WTC11 (cell line): ENCODE measurements around the gene ZBTB44. TPM values are rescaled to one million over a fixed set of nuclear protein-coding genes. Genes with fewer than 3 reads are reported as not detected.
A peak's percentile ranks its signal among the peaks of the same experiment; 100 is the strongest.

Experiments
- ATAC-seq: fragments of 200-7000 bp; cut with Tn5 transposase; 2 replicates; pipeline ENCODE4 v1.10.0; 2021; ENCODE audit warnings: mild to moderate bottlenecking, moderate library complexity
- CTCF ChIA-PET: fragments of 300-600 bp; sonication (Branson Sonifier 250); formaldehyde crosslinking; loops from one replicate; lab custom pipeline; 2021; ENCODE audit warnings: antibody characterized with exemption; lab: Charles Lee
- POLR2A ChIA-PET: fragments of 350-600 bp; sonication (Branson Sonifier 250); formaldehyde crosslinking; loops from one replicate; lab custom pipeline; 2021; ENCODE audit warnings: antibody characterized with exemption; lab: Charles Lee
- DNase-seq: peaks from one replicate; pipeline ENCODE4 v3.0.0; 2021; ENCODE audit warnings: low spot score
- H3K27ac Mint-ChIP-seq: 2 replicates; pipeline ENCODE4 v1.8.0; 2021; ENCODE audit warnings: mixed read lengths
- H3K27me3 Mint-ChIP-seq: 2 replicates; pipeline ENCODE4 v1.8.0; 2021; ENCODE audit warnings: low read depth, mild to moderate bottlenecking, moderate library complexity, mixed read lengths
- H3K36me3 Mint-ChIP-seq: 2 replicates; pipeline ENCODE4 v1.8.0; 2021; ENCODE audit warnings: mixed read lengths
- H3K4me1 Mint-ChIP-seq: 2 replicates; pipeline ENCODE4 v1.8.0; 2022; ENCODE audit warnings: mixed read lengths
- H3K4me3 Mint-ChIP-seq: 2 replicates; pipeline ENCODE4 v1.8.0; 2021; ENCODE audit warnings: mild to moderate bottlenecking, moderate library complexity, mixed read lengths
- H3K9me3 Mint-ChIP-seq: 2 replicates; pipeline ENCODE4 v1.8.0; 2021; ENCODE audit warnings: mixed read lengths
- ATF6 ChIP-seq: sonication (generic); formaldehyde crosslinking; IDR thresholded peaks from 2 replicates; pipeline ENCODE4 v1.8.1; 2023; ENCODE audit warnings: mild to moderate bottlenecking, missing genetic modification reagents
- CBFB ChIP-seq: sonication (generic); formaldehyde crosslinking; IDR thresholded peaks from 2 replicates; pipeline ENCODE4 v1.8.1; 2022; ENCODE audit warnings: mild to moderate bottlenecking, low read depth, missing genetic modification reagents
- CDX4 ChIP-seq: fragments of 250-450 bp; sonication (Bioruptor Pico); IDR thresholded peaks from 2 replicates; pipeline ENCODE4 v1.9.0; 2021; ENCODE audit warnings: moderate library complexity, mild to moderate bottlenecking, inconsistent platforms, borderline replicate concordance
- E2F4 ChIP-seq: sonication (generic); formaldehyde crosslinking; IDR thresholded peaks from 2 replicates; pipeline ENCODE4 v1.8.1; 2022; ENCODE audit warnings: low read depth, mild to moderate bottlenecking, moderate library complexity, missing genetic modification reagents, borderline replicate concordance
- ESRRA ChIP-seq: sonication (generic); formaldehyde crosslinking; IDR thresholded peaks from 2 replicates; pipeline ENCODE4 v1.8.1; 2022; ENCODE audit warnings: mild to moderate bottlenecking, missing genetic modification reagents, borderline replicate concordance
- FOXP1 ChIP-seq: sonication (generic); formaldehyde crosslinking; IDR thresholded peaks from 2 replicates; pipeline ENCODE4 v1.8.0; 2022; ENCODE audit warnings: missing genetic modification reagents, mild to moderate bottlenecking, moderate library complexity, borderline replicate concordance
- GRHL2 ChIP-seq: fragments of 250-450 bp; sonication (Bioruptor Pico); IDR thresholded peaks from 2 replicates; pipeline ENCODE4 v1.8.0; 2022; ENCODE audit warnings: mild to moderate bottlenecking, moderate library complexity; ENCODE audit not compliant: insufficient replicate concordance, severe bottlenecking
- GTF2I ChIP-seq: fragments of 250-450 bp; sonication (Bioruptor Pico); conservative IDR thresholded peaks from 2 replicates; pipeline ENCODE4 v1.4.0; 2021; ENCODE audit warnings: mild to moderate bottlenecking
- HMGA2 ChIP-seq: fragments of 250-450 bp; sonication (Bioruptor Pico); IDR thresholded peaks from 2 replicates; pipeline ENCODE4 v1.4.0; 2021; ENCODE audit warnings: mild to moderate bottlenecking, moderate library complexity
- NR2C2 ChIP-seq: sonication (generic); formaldehyde crosslinking; IDR thresholded peaks from 2 replicates; pipeline ENCODE4 v1.8.0; 2022; ENCODE audit warnings: mild to moderate bottlenecking, missing genetic modification reagents
- PRRX2 ChIP-seq: fragments of 250-450 bp; sonication (Bioruptor Pico); IDR thresholded peaks from 2 replicates; pipeline ENCODE4 v1.8.0; 2021; ENCODE audit warnings: mild to moderate bottlenecking
- SMAD3 ChIP-seq: sonication (generic); formaldehyde crosslinking; IDR thresholded peaks from 2 replicates; pipeline ENCODE4 v1.8.0; 2022; ENCODE audit warnings: missing genetic modification reagents, mild to moderate bottlenecking, borderline replicate concordance
- SOX15 ChIP-seq: fragments of 250-450 bp; sonication (Bioruptor Pico); IDR thresholded peaks from 2 replicates; pipeline ENCODE4 v1.9.0; 2021; ENCODE audit warnings: mild to moderate bottlenecking
- STAT6 ChIP-seq: sonication (generic); formaldehyde crosslinking; conservative IDR thresholded peaks from 2 replicates; pipeline ENCODE4 v1.8.1; 2023; ENCODE audit warnings: mild to moderate bottlenecking, low read depth, missing genetic modification reagents, moderate library complexity
- ZBTB21 ChIP-seq: sonication (generic); formaldehyde crosslinking; IDR thresholded peaks from 2 replicates; pipeline ENCODE4 v1.8.1; 2023; ENCODE audit warnings: mild to moderate bottlenecking, missing genetic modification reagents, borderline replicate concordance
- ZMAT4 ChIP-seq: fragments of 250-450 bp; sonication (Bioruptor Pico); IDR thresholded peaks from 2 replicates; pipeline ENCODE4 v1.9.0; 2021; ENCODE audit warnings: mild to moderate bottlenecking
- ZNF121 ChIP-seq: sonication (generic); formaldehyde crosslinking; IDR thresholded peaks from 2 replicates; pipeline ENCODE4 v1.8.0; 2023; ENCODE audit warnings: missing genetic modification reagents
- ZNF317 ChIP-seq: sonication (generic); formaldehyde crosslinking; IDR thresholded peaks from 2 replicates; pipeline ENCODE4 v1.8.1; 2023; ENCODE audit warnings: low read depth, mild to moderate bottlenecking, moderate library complexity, missing genetic modification reagents, borderline replicate concordance
- ZNF396 ChIP-seq: fragments of 250-450 bp; sonication (Bioruptor Pico); IDR thresholded peaks from 2 replicates; pipeline ENCODE4 v1.8.0; 2021; ENCODE audit warnings: mild to moderate bottlenecking, moderate library complexity, borderline replicate concordance
- ZNF416 ChIP-seq: fragments of 250-450 bp; sonication (Bioruptor Pico); IDR thresholded peaks from 2 replicates; pipeline ENCODE4 v1.9.0; 2021; ENCODE audit warnings: mild to moderate bottlenecking, inconsistent platforms
- total RNA-seq: library from RNA; stranded (reverse); gene quantifications from 3 replicates; pipeline ENCODE4 v1.2.3, GENCODE V29; 2021

The ZBTB44 gene
- total RNA-seq, 1 experiment from 2014 or later, result 107 TPM

- TF ChIP-seq STAT6 (CRISPR knock-in tag), result no peak
- TF ChIP-seq ESRRA (CRISPR knock-in tag), result no peak
- TF ChIP-seq ZNF121 (CRISPR knock-in tag), result no peak
- no peak for TF ChIP-seq CBFB (CRISPR knock-in tag)
Measured at GRCh38 chr11:130220311-130221035, 94.2 kb downstream of the ZBTB44 start (continued).

- 0 out of 2 replicates have a peak overlapping the region, but pooled peaks have one; percentile 12 for H3K27ac Mint-ChIP-seq
- POLR2A ChIA-PET, result interaction anchor here (0.6 kb wide), 1 partner anchor 640 kb away, joined by 3 read pairs; no protein-coding TSS in a partner anchor
- TF ChIP-seq ZBTB21 (CRISPR knock-in tag) (no peak), ZNF396 (CRISPR knock-in tag) (no peak), GRHL2 (CRISPR knock-in tag) (no peak), ATF6 (CRISPR knock-in tag) (no peak), E2F4 (CRISPR knock-in tag) (no peak), SMAD3 (CRISPR knock-in tag) (no peak), HMGA2 (CRISPR knock-in tag) (no peak), PRRX2 (CRISPR knock-in tag) (no peak), NR2C2 (no peak), FOXP1 (CRISPR knock-in tag) (no peak), CDX4 (CRISPR knock-in tag) (no peak), GTF2I (no peak), ZNF317 (CRISPR knock-in tag) (no peak), SOX15 (CRISPR knock-in tag) (no peak), ZNF121 (CRISPR knock-in tag) (no peak), ZNF416 (CRISPR knock-in tag) (no peak), ZMAT4 (no peak)
- TF ChIP-seq, all 79 proteins: peak for 0
- CTCF ChIA-PET, result interaction anchor here (0.6 to 1.1 kb wide), 2 partner anchors 71 to 210 kb away, joined by 3 to 4 read pairs; no protein-coding TSS in a partner anchor
- Mint-ChIP-seq H3K4me3 (no peak overlapping the region), H3K9me3 (no peaks in the 10 kb centered on the region), H3K27me3 (no peaks in the 10 kb centered on the region), H3K4me1 (peaks cover 16% of the 10 kb centered on the region), H3K36me3 (no peaks in the 10 kb centered on the region)
- ATAC-seq (no peak), DNase-seq (no peak)
Measured at GRCh38 chr11:130219148-130219547, 95.6 kb downstream of the ZBTB44 start.
